ENCODE measurements around the gene CYTL1. TPM values are rescaled to one million over a fixed set of nuclear protein-coding genes. Genes with fewer than 3 reads are reported as not detected.

Gene CYTL1
- total RNA-seq, 1 experiment from 2014 or later, result not detected

GRCh38 chr4:5048721-5049120 lies 29.5 kb upstream of the CYTL1 start:
- H3K27ac ChIP-seq (ENCODE audit: low read length), result no peak overlapping the region
- ATAC-seq (no peak), DNase-seq (no peak)
- H3K9me2 ChIP-seq (replicated peaks; ENCODE audit: low read length), result no peaks in the 10 kb centered on the region
- H3K9ac ChIP-seq (ENCODE audit: low read length), result no peak overlapping the region
- intact Hi-C loops (cut with micrococcal nuclease), result no loop called here
- H3K9me3 ChIP-seq (ENCODE audit: low read length), result no peaks in the 10 kb centered on the region
- no peak overlapping the region for H3K4me2 ChIP-seq (ENCODE audit: low read length)
- CTCF ChIA-PET, result no interaction called here
- no peak overlapping the region for H2AFZ ChIP-seq (ENCODE audit: low read length)
- BruUV-seq (replicated peaks), result no TSS peak
- peaks cover 5% of the 10 kb centered on the region; the same call in 1 of the 2 replicates for H3K4me1 ChIP-seq (ENCODE audit: insufficient read depth, low read length)
- POLR2A ChIA-PET (ENCODE audit: unreplicated experiment), result no interaction called here
- H3K27me3 ChIP-seq (ENCODE audit: low read length), result no peaks in the 10 kb centered on the region
- H3K4me3 ChIP-seq (ENCODE audit: low read length), result no peak overlapping the region
- no peaks in the 10 kb centered on the region for H4K20me1 ChIP-seq (ENCODE audit: low read length)
- H3F3A ChIP-seq (ENCODE audit: low read length, unreplicated experiment), result no peaks in the 10 kb centered on the region
- no peaks in the 10 kb centered on the region for H3K79me2 ChIP-seq (ENCODE audit: low read length)
- no peak for TF ChIP-seq EZH2phosphoT487 (IDR thresholded peaks at IDR 0.05; ENCODE audit: borderline replicate concordance, low read length)
- no peak for TF ChIP-seq EZH2 (IDR thresholded peaks at IDR 0.05; ENCODE audit: low read length, unreplicated experiment)
- TF ChIP-seq CTCF (conservative IDR thresholded peaks at IDR 0.05; ENCODE audit: low read depth, low read length), result no peak
- H3K36me3 ChIP-seq (ENCODE audit: low read depth, low read length), result no peaks in the 10 kb centered on the region

DNA sequence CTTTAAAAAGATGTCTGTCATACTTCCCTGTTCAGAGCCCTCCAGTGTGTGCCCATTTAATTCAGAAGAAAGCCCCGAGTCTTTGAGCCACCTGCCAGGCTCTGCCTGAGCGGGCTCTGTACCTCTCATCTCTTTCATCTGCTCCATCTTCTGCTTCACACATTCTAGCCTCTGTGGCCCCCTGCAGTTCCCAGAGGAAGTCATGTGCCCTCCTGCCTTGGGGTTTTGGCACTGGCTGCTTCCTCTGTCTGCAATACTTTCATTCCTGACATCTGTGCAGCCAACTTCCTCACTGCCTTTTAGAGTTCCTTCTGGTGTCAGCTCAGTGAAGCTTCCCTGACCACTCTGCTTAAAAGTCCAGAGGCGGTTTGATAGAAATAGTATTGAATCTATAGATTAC lies 25.8 kb upstream of the CYTL1 start:
- ChIA-PET CTCF (no interaction called here), POLR2A (ENCODE audit: unreplicated experiment) (no interaction called here)
- no peak overlapping the region for H3K4me2 ChIP-seq (ENCODE audit: low read length)
- H2AFZ ChIP-seq (ENCODE audit: low read length), result no peak overlapping the region
- H3K9me3 ChIP-seq (ENCODE audit: low read length), result no peaks in the 10 kb centered on the region
- no peaks in the 10 kb centered on the region for H4K20me1 ChIP-seq (ENCODE audit: low read length)
- H3K36me3 ChIP-seq (ENCODE audit: low read depth, low read length), result no peaks in the 10 kb centered on the region
- no peak overlapping the region for H3K9ac ChIP-seq (ENCODE audit: low read length)
- no peak overlapping the region for H3K4me3 ChIP-seq (ENCODE audit: low read length)
- DNase-seq (no peak), ATAC-seq (no peak)
- no TSS peak for BruUV-seq (replicated peaks)
- H3K4me1 ChIP-seq (ENCODE audit: insufficient read depth, low read length), result no peaks in the 10 kb centered on the region
- TF ChIP-seq CTCF (conservative IDR thresholded peaks at IDR 0.05; ENCODE audit: low read depth, low read length) (no peak), EZH2phosphoT487 (IDR thresholded peaks at IDR 0.05; ENCODE audit: borderline replicate concordance, low read length) (no peak), EZH2 (IDR thresholded peaks at IDR 0.05; ENCODE audit: low read length, unreplicated experiment) (no peak)
- H3K9me2 ChIP-seq (replicated peaks; ENCODE audit: low read length), result no peaks in the 10 kb centered on the region
- H3F3A ChIP-seq (ENCODE audit: low read length, unreplicated experiment), result no peaks in the 10 kb centered on the region
- intact Hi-C loops (cut with micrococcal nuclease), result no loop called here
- no peak overlapping the region for H3K27ac ChIP-seq (ENCODE audit: low read length)
- no peaks in the 10 kb centered on the region for H3K79me2 ChIP-seq (ENCODE audit: low read length)
- H3K27me3 ChIP-seq (ENCODE audit: low read length), result no peaks in the 10 kb centered on the region

- Histone ChIP-seq H4K20me1 (ENCODE audit: low read length) (no peaks in the 10 kb centered on the region), H2AFZ (ENCODE audit: low read length) (no peak overlapping the region), H3K36me3 (ENCODE audit: low read depth, low read length) (no peaks in the 10 kb centered on the region), H3K9me2 (replicated peaks; ENCODE audit: low read length) (no peaks in the 10 kb centered on the region), H3F3A (ENCODE audit: low read length, unreplicated experiment) (no peaks in the 10 kb centered on the region), H3K27me3 (ENCODE audit: low read length) (no peaks in the 10 kb centered on the region), H3K79me2 (ENCODE audit: low read length) (no peaks in the 10 kb centered on the region), H3K4me3 (ENCODE audit: low read length) (no peak overlapping the region), H3K4me2 (ENCODE audit: low read length) (no peak overlapping the region), H3K27ac (ENCODE audit: low read length) (no peak overlapping the region), H3K9me3 (ENCODE audit: low read length) (no peaks in the 10 kb centered on the region), H3K9ac (ENCODE audit: low read length) (no peak overlapping the region), H3K4me1 (ENCODE audit: insufficient read depth, low read length) (no peaks in the 10 kb centered on the region; the same call in 1 of the 2 replicates)
- intact Hi-C loops (cut with micrococcal nuclease), result no loop called here
- POLR2A ChIA-PET (ENCODE audit: unreplicated experiment), result no interaction called here
- no peak for DNase-seq
- no peak for ATAC-seq
- no peak for TF ChIP-seq CTCF (conservative IDR thresholded peaks at IDR 0.05; ENCODE audit: low read depth, low read length)
- TF ChIP-seq EZH2 (IDR thresholded peaks at IDR 0.05; ENCODE audit: low read length, unreplicated experiment), result no peak
- no peak for TF ChIP-seq EZH2phosphoT487 (IDR thresholded peaks at IDR 0.05; ENCODE audit: borderline replicate concordance, low read length)
- CTCF ChIA-PET, result interaction anchor here (0.9 kb wide), 1 partner anchor 26 kb away, joined by 4 read pairs; no protein-coding TSS in a partner anchor
- no TSS peak for BruUV-seq (replicated peaks)
Observed at GRCh38 chr4:5044341-5044740, 25.1 kb upstream of the CYTL1 start.

All from PC-3 (cell line).